ENCODE data around the gene RERE.

DNA sequence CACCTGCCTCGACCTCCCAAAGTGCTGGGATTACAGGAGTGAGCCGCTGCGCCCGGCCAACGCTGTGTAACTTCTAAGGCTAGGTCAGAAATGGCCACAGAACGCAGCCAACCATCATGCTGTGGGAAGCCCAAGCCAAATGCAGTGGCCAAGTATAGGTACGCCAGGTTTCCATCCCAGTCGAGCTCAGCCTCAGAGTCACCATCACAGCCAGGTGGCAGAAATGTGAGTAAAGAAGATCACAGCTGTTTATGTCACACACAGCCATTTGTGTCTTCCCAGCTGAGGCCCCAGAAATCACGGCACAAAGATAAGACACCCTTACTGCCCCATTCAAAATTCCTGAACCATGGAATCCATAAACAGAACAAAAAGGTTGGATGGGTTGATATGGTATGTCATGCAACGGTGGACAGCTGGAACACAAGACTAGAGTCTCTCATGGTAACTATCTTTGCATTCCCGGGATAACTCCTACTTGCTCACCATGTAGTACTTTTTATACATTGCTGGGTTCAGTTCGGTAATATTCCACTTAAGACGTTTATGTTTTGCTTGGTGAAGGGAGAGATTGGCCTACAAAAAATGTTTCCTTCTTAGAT is 415.2 kb downstream of the RERE start:
- TF ChIP-seq, protein P1, sequence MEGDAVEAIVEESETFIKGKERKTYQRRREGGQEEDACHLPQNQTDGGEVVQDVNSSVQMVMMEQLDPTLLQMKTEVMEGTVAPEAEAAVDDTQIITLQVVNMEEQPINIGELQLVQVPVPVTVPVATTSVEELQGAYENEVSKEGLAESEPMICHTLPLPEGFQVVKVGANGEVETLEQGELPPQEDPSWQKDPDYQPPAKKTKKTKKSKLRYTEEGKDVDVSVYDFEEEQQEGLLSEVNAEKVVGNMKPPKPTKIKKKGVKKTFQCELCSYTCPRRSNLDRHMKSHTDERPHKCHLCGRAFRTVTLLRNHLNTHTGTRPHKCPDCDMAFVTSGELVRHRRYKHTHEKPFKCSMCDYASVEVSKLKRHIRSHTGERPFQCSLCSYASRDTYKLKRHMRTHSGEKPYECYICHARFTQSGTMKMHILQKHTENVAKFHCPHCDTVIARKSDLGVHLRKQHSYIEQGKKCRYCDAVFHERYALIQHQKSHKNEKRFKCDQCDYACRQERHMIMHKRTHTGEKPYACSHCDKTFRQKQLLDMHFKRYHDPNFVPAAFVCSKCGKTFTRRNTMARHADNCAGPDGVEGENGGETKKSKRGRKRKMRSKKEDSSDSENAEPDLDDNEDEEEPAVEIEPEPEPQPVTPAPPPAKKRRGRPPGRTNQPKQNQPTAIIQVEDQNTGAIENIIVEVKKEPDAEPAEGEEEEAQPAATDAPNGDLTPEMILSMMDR (conservative IDR thresholded peaks at IDR 0.05) = no peak
- TF ChIP-seq EZH2 (IDR thresholded peaks at IDR 0.05; ENCODE audit: low read depth) = no peak

Data from PC-9 (cell line).